K562 (cell line): ENCODE results near the gene GABBR1. TPM values are rescaled to one million over a fixed set of nuclear protein-coding genes. Genes with fewer than 3 reads are reported as not detected.

Source experiments
- ARID3A ChIP-seq: IDR thresholded peaks from 2 replicates; pipeline ENCODE4 v1.6.1; 2012; ENCODE audit warnings: low read depth, low read length, improper control_type of control experiment, borderline replicate concordance
- BCOR ChIP-seq: fragments of 450-650 bp; IDR thresholded peaks from 2 replicates; pipeline ENCODE4 v1.6.1; 2016
- CBX2 ChIP-seq: fragments of 200-600 bp; sonication (generic); IDR thresholded peaks from one replicate; pipeline ENCODE4 v1.6.1; 2012; ENCODE audit warnings: mild to moderate bottlenecking, low read length, inconsistent platforms; ENCODE audit not compliant: insufficient read depth, poor library complexity, severe bottlenecking
- CCNT2 ChIP-seq: IDR thresholded peaks from 2 replicates; pipeline ENCODE4 v1.6.1; 2011; ENCODE audit warnings: borderline replicate concordance, low read depth, mild to moderate bottlenecking, moderate library complexity, mixed read lengths, low read length; ENCODE audit not compliant: insufficient read length; ENCODE audit errors: extremely low read depth
- ELF4 ChIP-seq: fragments of 450-650 bp; formaldehyde crosslinking; IDR thresholded peaks from 2 replicates; pipeline ENCODE4 v1.4.0; 2022; ENCODE audit warnings: missing genetic modification characterization
- FOXJ2 ChIP-seq: fragments of 200-800 bp; sonication (Bioruptor generic); IDR thresholded peaks from 2 replicates; pipeline ENCODE4 v1.6.1; 2016; ENCODE audit warnings: missing genetic modification characterization, missing compliant biosample characterization
- MXD1 ChIP-seq: fragments of 250-450 bp; sonication (Bioruptor Pico); IDR thresholded peaks from 2 replicates; pipeline ENCODE4 v1.8.0; 2021; ENCODE audit warnings: borderline replicate concordance, mild to moderate bottlenecking, moderate library complexity; ENCODE audit not compliant: poor library complexity, severe bottlenecking
- NONO ChIP-seq, 2 experiments: fragments of 200-400 bp in 1 of 2; fragments of 450-650 bp in 1 of 2; formaldehyde crosslinking in 1 of 2; IDR thresholded peaks; 2 replicates each; pipeline ENCODE4 v1.6.1; 2017; ENCODE audit warnings: low read depth in 2 of 2, mild to moderate bottlenecking in 2 of 2, moderate library complexity in 2 of 2, low read length in 1 of 2
- XRCC5 ChIP-seq: fragments of 200-400 bp; formaldehyde crosslinking; IDR thresholded peaks from 2 replicates; pipeline ENCODE4 v1.6.1; 2017; ENCODE audit warnings: low read depth, mild to moderate bottlenecking, low read length
- ZBED1 ChIP-seq: IDR thresholded peaks from 2 replicates; pipeline ENCODE4 v1.6.1; 2014
- ZNF23 ChIP-seq: fragments of 250-450 bp; sonication (Bioruptor Pico); IDR thresholded peaks from 2 replicates; pipeline ENCODE4 v1.4.0; 2020; ENCODE audit warnings: mild to moderate bottlenecking
- ZNF407 ChIP-seq: fragments of 450-650 bp; IDR thresholded peaks from 2 replicates; pipeline ENCODE4 v1.6.1; 2016; ENCODE audit warnings: low read depth
- ZNF780A ChIP-seq: fragments of 250-450 bp; sonication (Bioruptor Pico); IDR thresholded peaks from 2 replicates; pipeline ENCODE4 v1.5.0; 2021; ENCODE audit warnings: mild to moderate bottlenecking
- polyA plus RNA-seq, 8 experiments: library from polyadenylated mRNA; depleted of rRNA in 4 of 8; stranded (reverse) in 5 of 8; unstranded in 3 of 8; fragments of >200 nt; fragmentation: Nextera tagmentation in 2 of 8; fragmentation: Illumina TruSeq in 1 of 8; extraction: Ambion mirVana in 2 of 8; extraction: Trizol in 1 of 8; gene quantifications; 2 replicates each; pipeline versions ENCODE4 v1.2.1 to v1.2.3, GENCODE V29; 2011 to 2014; ENCODE audit warnings: inconsistent platforms in 1 of 8, missing spikeins in 1 of 8
- total RNA-seq, 7 experiments: library from RNA; depleted of rRNA in 6 of 7; stranded (reverse); fragments of >200 nt in 6 of 7; fragmentation: Illumina TruSeq in 2 of 7; extraction: Trizol in 2 of 7; gene quantifications; 2 replicates each; pipeline versions ENCODE4 v1.2.1 to v1.2.3, GENCODE V29; 2011 to 2021; ENCODE audit warnings: low replicate concordance in 1 of 7
- TF ChIP-seq, protein P1 (sequence below): fragments of 450-650 bp; formaldehyde crosslinking; IDR thresholded peaks from 2 replicates; pipeline ENCODE4 v1.4.0; 2020; ENCODE audit warnings: mild to moderate bottlenecking, mixed read lengths

GABBR1 gene
- total and polyA plus RNA-seq, 9 of the 15 experiments (the other 6 are each of a cell fraction or from before 2014, with no cell fraction given): 2.2 to 48.3 (median 20.8) TPM

- TF ChIP-seq ZNF407: peak; percentile 70
- no peak for TF ChIP-seq ELF4
- no peak for TF ChIP-seq FOXJ2 (tag)
- TF ChIP-seq, protein P1, sequence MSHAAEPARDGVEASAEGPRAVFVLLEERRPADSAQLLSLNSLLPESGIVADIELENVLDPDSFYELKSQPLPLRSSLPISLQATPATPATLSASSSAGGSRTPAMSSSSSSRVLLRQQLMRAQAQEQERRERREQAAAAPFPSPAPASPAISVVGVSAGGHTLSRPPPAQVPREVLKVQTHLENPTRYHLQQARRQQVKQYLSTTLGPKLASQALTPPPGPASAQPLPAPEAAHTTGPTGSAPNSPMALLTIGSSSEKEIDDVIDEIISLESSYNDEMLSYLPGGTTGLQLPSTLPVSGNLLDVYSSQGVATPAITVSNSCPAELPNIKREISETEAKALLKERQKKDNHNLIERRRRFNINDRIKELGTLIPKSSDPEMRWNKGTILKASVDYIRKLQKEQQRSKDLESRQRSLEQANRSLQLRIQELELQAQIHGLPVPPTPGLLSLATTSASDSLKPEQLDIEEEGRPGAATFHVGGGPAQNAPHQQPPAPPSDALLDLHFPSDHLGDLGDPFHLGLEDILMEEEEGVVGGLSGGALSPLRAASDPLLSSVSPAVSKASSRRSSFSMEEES (CRISPR knock-in tag): no peak
- no peak for TF ChIP-seq ARID3A
- no peak for TF ChIP-seq ZNF23 (CRISPR knock-in tag)
- TF ChIP-seq CCNT2: no peak
- no peak for TF ChIP-seq BCOR
- TF ChIP-seq XRCC5: peak; percentile 94
- no peak for TF ChIP-seq CBX2
- no peak for TF ChIP-seq ZBED1
- no peak for TF ChIP-seq ZNF780A (CRISPR knock-in tag)
- TF ChIP-seq NONO (IDR thresholded peaks at IDR 0.05; ENCODE audit: low read depth in 2 of 2, low read length in 1 of 2): no peak; a peak in 1 of 4 replicates
- TF ChIP-seq MXD1: no peak
These were observed 17.0 kb upstream of the GABBR1 start (continued) for GRCh38 chr6:29649701-29650673.
